ENCODE measurements around the gene TSSK6.

The TSSK6 gene

DNA sequence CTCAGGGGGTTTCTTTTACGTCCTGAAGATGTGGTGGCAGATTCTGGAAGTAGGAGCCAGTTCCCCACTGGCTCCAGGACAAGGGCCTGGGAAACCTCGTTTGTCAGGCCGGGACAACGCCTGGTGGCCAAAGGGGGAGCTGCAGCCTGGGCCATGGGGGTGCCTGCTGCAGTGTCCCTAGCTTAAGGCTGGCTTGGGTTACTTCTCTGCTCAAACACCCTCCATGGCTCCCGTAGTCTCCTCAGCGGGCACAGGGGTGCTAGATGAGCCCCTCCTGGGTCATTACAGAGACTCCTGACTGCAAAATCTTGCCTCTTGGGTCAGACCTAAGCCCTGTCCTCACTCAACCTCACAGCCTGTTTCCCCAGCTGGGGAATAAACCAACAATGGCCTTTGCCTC is 37.5 kb upstream of the TSSK6 start:
- no peaks in the 10 kb centered on the region for H3K27me3 ChIP-seq (ENCODE audit: control insufficient read depth, insufficient read depth, low read length, poor library complexity, severe bottlenecking)
- H3K36me3 ChIP-seq (ENCODE audit: control insufficient read depth, insufficient read depth, low read length) = no peaks in the 10 kb centered on the region
- H3K9me3 ChIP-seq (ENCODE audit: control insufficient read depth, low read length) = no peaks in the 10 kb centered on the region
- 59% methylated on average over 6 of the region's 6 CpGs for WGBS, 2 experiments
- H3K4me3 ChIP-seq (ENCODE audit: insufficient read depth, low read depth, low read length) = no peak overlapping the region
- peaks cover 11% of the 10 kb centered on the region for H3K4me1 ChIP-seq (ENCODE audit: control insufficient read depth, insufficient read depth, low read length)
- no peak overlapping the region for H3K27ac ChIP-seq (ENCODE audit: insufficient read depth, low read depth, low read length, poor library complexity, severe bottlenecking)

DNA sequence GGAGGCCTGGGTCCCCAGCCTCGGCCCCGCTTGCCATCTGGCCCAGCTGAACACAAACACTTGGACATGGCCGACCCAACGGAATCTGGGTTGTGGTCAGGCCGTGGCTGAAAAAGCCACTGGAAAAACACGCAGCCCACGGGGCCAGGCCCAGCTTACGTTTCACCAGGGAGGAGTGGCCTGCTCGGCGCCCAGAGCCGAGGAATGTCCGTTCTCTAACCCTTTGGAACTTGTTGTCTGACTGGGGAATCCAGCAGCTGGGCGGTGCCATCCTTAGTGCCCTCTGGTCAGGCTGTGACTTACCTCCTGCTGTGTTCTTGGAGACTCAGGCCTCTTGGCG is 36.5 kb upstream of the TSSK6 start:
- no peak overlapping the region for H3K27ac ChIP-seq (ENCODE audit: insufficient read depth, low read depth, low read length, poor library complexity, severe bottlenecking)

DNA sequence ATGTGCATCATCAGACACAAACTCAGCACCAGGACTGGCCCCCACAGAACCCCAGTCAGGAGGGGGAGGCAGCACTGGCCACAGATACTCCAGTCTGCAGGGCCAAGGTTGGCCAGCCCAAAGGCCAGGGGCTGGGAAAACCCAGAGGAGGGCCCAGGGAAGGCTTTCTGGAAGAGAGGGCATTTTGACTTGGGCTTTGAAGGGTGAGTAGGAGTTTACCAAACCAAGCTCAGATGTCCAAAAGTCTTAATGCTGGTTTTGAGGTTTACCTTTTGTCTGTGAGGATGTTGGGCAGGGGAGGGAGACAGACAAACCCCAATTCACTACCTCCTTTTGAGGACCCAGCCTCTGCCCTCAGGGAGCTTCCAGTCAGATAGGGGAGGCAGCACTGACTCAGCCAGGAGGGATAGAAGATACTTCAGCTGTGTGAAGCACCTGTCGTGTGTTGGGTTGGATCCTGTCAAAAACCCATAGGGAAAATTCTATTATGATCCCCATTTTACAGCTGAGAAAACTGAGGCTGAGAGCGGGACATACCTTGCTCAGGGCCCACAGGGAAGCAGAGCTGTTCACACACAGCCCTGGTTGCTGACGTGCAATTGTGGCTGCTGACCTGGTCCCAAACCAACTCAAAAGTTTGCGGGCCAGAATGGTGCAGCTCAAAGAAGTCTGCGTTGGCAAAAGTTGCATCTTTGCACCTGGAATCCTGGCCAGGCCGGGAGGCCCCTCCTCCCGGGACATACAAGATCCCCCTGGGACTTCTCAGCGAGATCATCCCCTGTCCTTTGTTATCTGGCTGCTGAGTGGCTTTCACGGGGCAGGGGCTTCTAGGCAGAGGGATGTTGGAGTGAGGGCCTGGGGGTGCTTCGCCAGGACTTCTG is 35.9 kb upstream of the TSSK6 start:
- H3K9me3 ChIP-seq (ENCODE audit: control insufficient read depth, low read length) = no peaks in the 10 kb centered on the region
- H3K36me3 ChIP-seq (ENCODE audit: control insufficient read depth, insufficient read depth, low read length) = no peaks in the 10 kb centered on the region
- WGBS, 2 experiments = 81% methylated on average over 10 of the region's 10 CpGs
- no peaks in the 10 kb centered on the region for H3K27me3 ChIP-seq (ENCODE audit: control insufficient read depth, insufficient read depth, low read length, poor library complexity, severe bottlenecking)
- no peak overlapping the region for H3K27ac ChIP-seq (ENCODE audit: insufficient read depth, low read depth, low read length, poor library complexity, severe bottlenecking)
- H3K4me1 ChIP-seq (ENCODE audit: control insufficient read depth, insufficient read depth, low read length) = peaks cover 11% of the 10 kb centered on the region
- H3K4me3 ChIP-seq (ENCODE audit: insufficient read depth, low read depth, low read length) = no peak overlapping the region

More for the DNA sequence above, 36.5 kb upstream of the TSSK6 start:
- no peaks in the 10 kb centered on the region for H3K36me3 ChIP-seq (ENCODE audit: control insufficient read depth, insufficient read depth, low read length)
- H3K4me3 ChIP-seq (ENCODE audit: insufficient read depth, low read depth, low read length) = no peak overlapping the region
- peaks cover 11% of the 10 kb centered on the region for H3K4me1 ChIP-seq (ENCODE audit: control insufficient read depth, insufficient read depth, low read length)
- H3K27me3 ChIP-seq (ENCODE audit: control insufficient read depth, insufficient read depth, low read length, poor library complexity, severe bottlenecking) = no peaks in the 10 kb centered on the region
- 87% methylated on average over 14 of the region's 14 CpGs for WGBS, 2 experiments
- no peaks in the 10 kb centered on the region for H3K9me3 ChIP-seq (ENCODE audit: control insufficient read depth, low read length)

DNA sequence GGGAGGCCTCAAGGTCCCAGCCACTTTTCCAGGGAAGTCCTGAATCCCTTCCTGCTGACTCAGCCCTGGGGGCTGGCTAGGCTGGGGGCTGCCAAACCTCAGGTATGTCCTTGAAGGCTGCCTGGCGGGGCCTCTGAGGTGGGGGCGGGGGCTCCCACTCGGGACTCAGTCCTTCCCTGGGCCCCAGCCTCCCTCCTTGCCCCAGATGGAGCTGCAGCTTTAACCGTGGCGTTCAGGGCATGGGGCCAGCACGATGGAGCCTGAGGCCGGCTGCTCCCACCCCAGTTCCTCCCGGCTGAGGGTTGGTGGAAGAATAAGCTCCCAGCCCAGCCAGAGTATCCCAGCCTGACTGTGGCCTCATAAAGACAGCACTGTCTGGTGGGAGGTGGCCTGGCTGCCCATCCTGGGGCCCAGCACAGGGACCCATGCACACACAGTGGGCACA is 35.2 kb upstream of the TSSK6 start:
- no peak overlapping the region for H3K27ac ChIP-seq (ENCODE audit: insufficient read depth, low read depth, low read length, poor library complexity, severe bottlenecking)
- no peak overlapping the region for H3K4me3 ChIP-seq (ENCODE audit: insufficient read depth, low read depth, low read length)
- no peaks in the 10 kb centered on the region for H3K27me3 ChIP-seq (ENCODE audit: control insufficient read depth, insufficient read depth, low read length, poor library complexity, severe bottlenecking)
- H3K36me3 ChIP-seq (ENCODE audit: control insufficient read depth, insufficient read depth, low read length) = no peaks in the 10 kb centered on the region
- WGBS, 2 experiments = 67 to 71% methylated on average over 8 of the region's 8 CpGs
- peaks cover 11% of the 10 kb centered on the region for H3K4me1 ChIP-seq (ENCODE audit: control insufficient read depth, insufficient read depth, low read length)
- no peaks in the 10 kb centered on the region for H3K9me3 ChIP-seq (ENCODE audit: control insufficient read depth, low read length)

DNA sequence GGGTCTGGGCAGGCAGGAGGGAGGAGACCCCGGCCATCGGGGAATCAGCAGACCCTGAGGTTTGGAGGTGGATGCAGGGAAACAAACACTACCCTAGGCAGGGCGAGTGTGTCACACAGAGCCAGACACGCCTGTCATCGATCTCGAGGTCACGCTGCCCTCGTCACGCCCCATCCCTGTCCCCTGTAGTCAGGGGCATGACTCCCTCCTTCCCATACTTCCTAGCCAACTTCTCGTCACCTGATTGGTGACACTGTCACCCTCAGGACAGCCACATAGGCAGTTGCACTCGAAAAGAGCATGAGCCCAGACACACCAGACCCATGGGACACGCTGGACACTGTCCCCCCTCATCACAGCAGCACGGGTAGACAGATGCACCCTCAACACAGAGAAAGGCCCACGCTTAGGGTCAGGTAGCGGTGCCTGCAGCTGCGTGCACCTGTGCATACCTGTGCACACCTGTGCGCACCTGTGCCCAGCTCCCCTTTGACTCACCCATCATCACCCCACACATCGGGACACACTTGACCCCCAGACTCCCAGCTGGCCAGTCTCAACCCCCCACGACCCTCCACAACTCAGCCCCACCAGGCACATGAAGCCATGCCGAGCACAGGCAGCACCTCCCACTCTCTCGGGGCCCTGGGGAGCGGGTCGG is 34.6 kb upstream of the TSSK6 start:
- H3K4me3 ChIP-seq (ENCODE audit: insufficient read depth, low read depth, low read length) = no peak overlapping the region
- WGBS, 2 experiments = 89 to 90% methylated on average over 23 of the region's 23 CpGs
- no peaks in the 10 kb centered on the region for H3K9me3 ChIP-seq (ENCODE audit: control insufficient read depth, low read length)
- H3K27me3 ChIP-seq (ENCODE audit: control insufficient read depth, insufficient read depth, low read length, poor library complexity, severe bottlenecking) = no peaks in the 10 kb centered on the region
- no peaks in the 10 kb centered on the region for H3K36me3 ChIP-seq (ENCODE audit: control insufficient read depth, insufficient read depth, low read length)
- no peak overlapping the region for H3K27ac ChIP-seq (ENCODE audit: insufficient read depth, low read depth, low read length, poor library complexity, severe bottlenecking)
- peaks cover 11% of the 10 kb centered on the region for H3K4me1 ChIP-seq (ENCODE audit: control insufficient read depth, insufficient read depth, low read length)

DNA sequence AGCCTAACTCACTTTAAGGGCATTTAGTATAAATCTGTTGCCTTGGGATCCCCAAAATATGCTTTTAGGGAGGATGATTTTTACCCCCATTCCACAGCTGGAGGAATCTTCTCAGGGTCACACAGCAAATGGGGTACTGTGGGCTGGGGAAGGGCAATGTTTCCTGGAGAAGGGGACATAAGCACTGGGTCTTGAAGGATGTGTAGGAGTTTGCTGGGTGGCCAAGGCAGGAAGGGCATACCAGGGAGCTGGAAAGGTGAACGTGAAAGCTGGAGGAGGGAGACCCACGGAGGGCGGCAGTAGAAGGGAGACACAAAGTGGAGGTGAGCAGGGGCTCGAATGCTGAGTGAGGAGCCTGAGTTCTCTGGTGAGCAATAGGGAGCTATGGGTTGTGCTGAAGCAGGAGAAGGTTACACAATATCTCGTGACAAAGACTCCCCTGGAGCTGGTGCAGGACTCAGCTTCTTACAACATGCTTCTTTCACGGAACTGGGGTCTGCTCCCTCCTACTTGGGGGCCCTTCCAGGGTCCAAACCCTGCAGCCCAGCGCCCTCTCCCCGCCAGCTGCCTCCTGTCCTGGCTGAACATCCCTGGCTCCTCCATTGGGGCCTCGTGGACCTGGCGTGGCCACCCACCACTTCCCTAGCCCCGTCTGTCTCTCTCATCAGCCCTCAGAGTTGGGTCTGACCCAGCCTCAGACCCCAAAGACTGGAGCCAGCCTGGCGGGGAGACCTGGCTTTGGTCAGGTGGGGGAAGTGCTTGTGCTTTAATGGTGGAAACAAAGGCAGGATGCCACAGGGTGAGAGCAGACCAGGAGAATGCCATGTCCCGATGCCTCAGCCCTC is 33.8 kb upstream of the TSSK6 start:
- peaks cover 11% of the 10 kb centered on the region for H3K4me1 ChIP-seq (ENCODE audit: control insufficient read depth, insufficient read depth, low read length)
- WGBS, 2 experiments = 84 to 85% methylated on average over 13 of the region's 13 CpGs
- no peaks in the 10 kb centered on the region for H3K36me3 ChIP-seq (ENCODE audit: control insufficient read depth, insufficient read depth, low read length)
- no peak overlapping the region for H3K4me3 ChIP-seq (ENCODE audit: insufficient read depth, low read depth, low read length)
- no peaks in the 10 kb centered on the region for H3K9me3 ChIP-seq (ENCODE audit: control insufficient read depth, low read length)
- no peaks in the 10 kb centered on the region for H3K27me3 ChIP-seq (ENCODE audit: control insufficient read depth, insufficient read depth, low read length, poor library complexity, severe bottlenecking)
- H3K27ac ChIP-seq (ENCODE audit: insufficient read depth, low read depth, low read length, poor library complexity, severe bottlenecking) = no peak overlapping the region

DNA sequence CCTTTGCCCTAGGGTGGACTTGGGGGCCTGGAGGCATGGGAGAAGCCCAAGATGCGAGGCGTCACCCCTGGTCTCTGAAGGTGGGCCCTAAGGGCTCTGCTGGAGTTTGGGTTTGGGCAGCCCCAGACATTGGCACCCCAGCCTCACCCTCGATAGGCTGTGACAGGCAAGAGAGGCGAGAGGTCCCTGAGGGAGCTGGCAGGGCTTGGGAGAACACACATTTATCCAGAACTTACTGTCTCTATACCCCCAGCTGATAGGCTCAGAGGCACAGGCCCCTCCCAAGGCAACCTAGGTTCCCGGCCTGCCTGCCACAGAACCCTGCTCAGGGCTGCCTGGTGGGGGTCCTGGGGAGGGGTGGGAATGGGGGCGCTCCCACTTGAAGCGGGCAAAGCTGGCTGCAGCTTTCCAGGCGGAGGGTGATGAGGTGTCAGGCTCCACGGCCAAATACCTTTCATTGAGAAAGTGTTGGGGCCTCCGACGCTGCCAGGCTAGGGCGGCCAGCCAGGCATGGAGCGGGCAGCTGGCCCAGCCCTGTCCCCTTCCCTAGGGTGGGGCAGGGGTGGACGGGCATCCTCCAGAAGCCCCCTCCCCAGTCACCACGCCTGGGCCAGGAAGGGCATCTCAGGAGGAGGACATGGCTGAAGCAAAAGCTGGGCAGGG is 32.5 kb upstream of the TSSK6 start:
- 88 to 90% methylated on average over 15 of the region's 15 CpGs for WGBS, 2 experiments
- no peak overlapping the region for H3K27ac ChIP-seq (ENCODE audit: insufficient read depth, low read depth, low read length, poor library complexity, severe bottlenecking)
- H3K9me3 ChIP-seq (ENCODE audit: control insufficient read depth, low read length) = no peaks in the 10 kb centered on the region

DNA sequence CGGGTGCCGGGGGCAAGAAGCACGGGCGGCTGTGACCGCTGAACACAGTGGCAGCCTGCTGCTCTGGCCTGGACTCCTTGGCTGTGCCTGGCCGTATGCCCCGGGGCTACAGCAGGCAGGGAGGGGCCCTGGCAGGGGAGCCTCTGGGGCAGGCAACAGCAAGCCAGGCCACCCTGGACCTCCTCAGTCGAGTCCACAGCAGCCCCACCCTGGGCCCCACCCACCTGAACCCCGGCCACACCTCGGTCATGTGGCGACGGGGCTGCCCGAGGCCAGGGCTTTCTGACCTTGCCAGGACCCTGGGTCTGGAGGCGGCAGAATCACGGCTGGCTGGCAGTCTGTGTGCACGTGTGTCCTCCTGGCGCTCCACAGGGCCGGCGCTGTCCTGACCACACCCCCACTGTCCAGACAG is 31.4 kb upstream of the TSSK6 start:
- H3K4me1 ChIP-seq (ENCODE audit: control insufficient read depth, insufficient read depth, low read length) = peaks cover 11% of the 10 kb centered on the region
- no peaks in the 10 kb centered on the region for H3K36me3 ChIP-seq (ENCODE audit: control insufficient read depth, insufficient read depth, low read length)
- no peak overlapping the region for H3K4me3 ChIP-seq (ENCODE audit: insufficient read depth, low read depth, low read length)
- H3K27ac ChIP-seq (ENCODE audit: insufficient read depth, low read depth, low read length, poor library complexity, severe bottlenecking) = no peak overlapping the region
- no peaks in the 10 kb centered on the region for H3K27me3 ChIP-seq (ENCODE audit: control insufficient read depth, insufficient read depth, low read length, poor library complexity, severe bottlenecking)
- WGBS, 2 experiments = 91 to 93% methylated on average over 19 of the region's 19 CpGs
- no peaks in the 10 kb centered on the region for H3K9me3 ChIP-seq (ENCODE audit: control insufficient read depth, low read length)

More for the DNA sequence above, 32.5 kb upstream of the TSSK6 start:
- Histone ChIP-seq H3K4me3 (ENCODE audit: insufficient read depth, low read depth, low read length) (no peak overlapping the region), H3K4me1 (ENCODE audit: control insufficient read depth, insufficient read depth, low read length) (peaks cover 11% of the 10 kb centered on the region), H3K36me3 (ENCODE audit: control insufficient read depth, insufficient read depth, low read length) (no peaks in the 10 kb centered on the region), H3K27me3 (ENCODE audit: control insufficient read depth, insufficient read depth, low read length, poor library complexity, severe bottlenecking) (no peaks in the 10 kb centered on the region)

DNA sequence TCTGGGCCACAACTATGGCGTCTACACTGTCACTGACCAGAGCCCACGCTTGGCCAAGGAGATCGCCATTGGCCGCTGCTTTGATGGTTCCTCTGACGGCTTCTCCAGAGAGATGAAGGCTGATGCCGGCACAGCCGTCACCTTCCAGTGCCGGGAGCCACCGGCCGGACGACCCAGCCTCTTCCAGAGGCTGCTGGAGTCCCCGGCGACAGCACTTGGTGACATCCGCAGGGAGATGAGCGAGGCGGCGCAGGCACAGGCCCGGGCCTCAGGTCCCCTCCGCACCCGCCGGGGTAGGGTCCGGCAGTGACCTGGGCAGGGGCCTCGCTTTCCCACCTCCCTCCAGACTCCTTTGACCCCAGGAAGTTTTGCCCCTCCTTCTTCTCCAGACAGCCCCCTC is 30.4 kb upstream of the TSSK6 start:
- Histone ChIP-seq H3K4me1 (ENCODE audit: control insufficient read depth, insufficient read depth, low read length) (peaks cover 9% of the 10 kb centered on the region), H3K36me3 (ENCODE audit: control insufficient read depth, insufficient read depth, low read length) (no peaks in the 10 kb centered on the region), H3K27ac (ENCODE audit: insufficient read depth, low read depth, low read length, poor library complexity, severe bottlenecking) (no peak overlapping the region), H3K4me3 (ENCODE audit: insufficient read depth, low read depth, low read length) (no peak overlapping the region), H3K9me3 (ENCODE audit: control insufficient read depth, low read length) (no peaks in the 10 kb centered on the region), H3K27me3 (ENCODE audit: control insufficient read depth, insufficient read depth, low read length, poor library complexity, severe bottlenecking) (peaks cover 9% of the 10 kb centered on the region)
- WGBS, 2 experiments = 95 to 96% methylated on average over 23 of the region's 23 CpGs

Data from ectodermal cell (in vitro differentiated cells).